Measurements from ENCODE around the gene ADARB2. TPM values are rescaled to one million over a fixed set of nuclear protein-coding genes. Genes with fewer than 3 reads are reported as not detected.

Gene ADARB2
- total and polyA plus RNA-seq, 2 experiments from 2014 or later, result 1.6 to 3.1 TPM

DNA sequence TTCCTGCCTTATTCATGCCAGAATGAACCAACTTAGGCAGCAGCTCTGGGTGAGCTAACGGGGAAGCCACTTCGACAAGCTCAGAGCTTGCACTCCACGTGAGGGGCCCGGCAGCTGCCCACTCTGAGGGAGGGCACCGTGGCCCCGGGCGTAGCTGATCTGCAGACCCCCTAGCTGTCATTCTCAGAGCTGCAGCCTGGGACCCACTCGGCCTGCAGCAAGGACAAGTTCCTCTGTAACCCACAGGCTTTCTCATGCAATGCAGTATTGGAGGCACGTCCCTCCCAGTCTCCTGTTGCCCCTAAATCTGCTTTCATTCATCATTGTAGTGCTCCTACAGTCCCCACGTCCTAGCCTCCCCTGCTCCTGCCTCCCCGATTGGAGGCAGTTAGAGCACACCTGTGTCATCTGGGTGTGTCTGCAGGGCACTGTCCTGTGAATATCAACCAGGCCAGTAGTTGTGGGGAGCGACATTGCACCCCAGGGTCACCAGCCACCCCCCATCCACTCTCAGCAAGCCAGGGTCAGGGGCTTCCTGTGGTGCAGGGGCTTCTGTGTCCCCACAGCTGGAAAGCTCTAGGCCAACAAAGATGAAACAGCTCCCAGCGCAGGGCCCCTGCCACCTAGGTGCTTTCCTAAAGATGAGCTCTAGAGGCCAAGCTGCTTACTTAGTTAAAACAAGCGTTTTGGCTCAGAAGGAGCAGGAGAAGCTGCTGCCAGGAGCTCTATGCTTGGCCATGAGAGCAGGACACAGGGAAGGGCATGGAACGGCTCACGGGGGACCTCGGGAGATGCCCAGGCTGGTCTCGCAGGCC lies 333.6 kb downstream of the ADARB2 start:
- Histone ChIP-seq H3K4me3 (no peak overlapping the region), H3K4me1 (ENCODE audit: low read depth) (peaks cover 25% of the 10 kb centered on the region), H3K27me3 (no peaks in the 10 kb centered on the region), H3K36me3 (no peaks in the 10 kb centered on the region), H3K9me3 (ENCODE audit: low read depth) (no peaks in the 10 kb centered on the region), H3K27ac (no peak overlapping the region)
- TF ChIP-seq, protein P1, sequence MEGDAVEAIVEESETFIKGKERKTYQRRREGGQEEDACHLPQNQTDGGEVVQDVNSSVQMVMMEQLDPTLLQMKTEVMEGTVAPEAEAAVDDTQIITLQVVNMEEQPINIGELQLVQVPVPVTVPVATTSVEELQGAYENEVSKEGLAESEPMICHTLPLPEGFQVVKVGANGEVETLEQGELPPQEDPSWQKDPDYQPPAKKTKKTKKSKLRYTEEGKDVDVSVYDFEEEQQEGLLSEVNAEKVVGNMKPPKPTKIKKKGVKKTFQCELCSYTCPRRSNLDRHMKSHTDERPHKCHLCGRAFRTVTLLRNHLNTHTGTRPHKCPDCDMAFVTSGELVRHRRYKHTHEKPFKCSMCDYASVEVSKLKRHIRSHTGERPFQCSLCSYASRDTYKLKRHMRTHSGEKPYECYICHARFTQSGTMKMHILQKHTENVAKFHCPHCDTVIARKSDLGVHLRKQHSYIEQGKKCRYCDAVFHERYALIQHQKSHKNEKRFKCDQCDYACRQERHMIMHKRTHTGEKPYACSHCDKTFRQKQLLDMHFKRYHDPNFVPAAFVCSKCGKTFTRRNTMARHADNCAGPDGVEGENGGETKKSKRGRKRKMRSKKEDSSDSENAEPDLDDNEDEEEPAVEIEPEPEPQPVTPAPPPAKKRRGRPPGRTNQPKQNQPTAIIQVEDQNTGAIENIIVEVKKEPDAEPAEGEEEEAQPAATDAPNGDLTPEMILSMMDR (IDR thresholded peaks at IDR 0.05; ENCODE audit: low read depth, low read length), result no peak
- DNase-seq (ENCODE audit: low read depth in 1 of 2, low spot score in 1 of 2), result no peak

GRCh38 chr10:1402816-1403507 lies 334.4 kb downstream of the ADARB2 start:
- peaks cover 28% of the 10 kb centered on the region for H3K4me1 ChIP-seq (ENCODE audit: low read depth)
- H3K4me3 ChIP-seq, result no peak overlapping the region
- H3K27ac ChIP-seq, result no peak overlapping the region
- no peaks in the 10 kb centered on the region for H3K9me3 ChIP-seq (ENCODE audit: low read depth)
- no peak for DNase-seq (ENCODE audit: low read depth in 1 of 2, low spot score in 1 of 2)
- TF ChIP-seq, protein P1 (IDR thresholded peaks at IDR 0.05; ENCODE audit: low read depth, low read length), result no peak
- H3K36me3 ChIP-seq, result no peaks in the 10 kb centered on the region
- H3K27me3 ChIP-seq, result no peaks in the 10 kb centered on the region

- Histone ChIP-seq H3K36me3 (no peaks in the 10 kb centered on the region), H3K27me3 (no peaks in the 10 kb centered on the region), H3K9me3 (ENCODE audit: low read depth) (no peaks in the 10 kb centered on the region), H3K4me3 (no peak overlapping the region), H3K27ac (peak overlapping the region; percentile 44), H3K4me1 (ENCODE audit: low read depth) (peaks cover 28% of the 10 kb centered on the region)
- peak in 1 of 2 donors; percentile 73 for DNase-seq (ENCODE audit: low read depth in 1 of 2, low spot score in 1 of 2)
- TF ChIP-seq, protein P1 (IDR thresholded peaks at IDR 0.05; ENCODE audit: low read depth, low read length), result no peak
Observed at GRCh38 chr10:1402016-1402770, 335.1 kb downstream of the ADARB2 start.

GRCh38 chr10:1401071-1401965 lies 336.0 kb downstream of the ADARB2 start:
- Histone ChIP-seq H3K27me3 (no peaks in the 10 kb centered on the region), H3K4me1 (ENCODE audit: low read depth) (peaks cover 28% of the 10 kb centered on the region), H3K36me3 (no peaks in the 10 kb centered on the region), H3K27ac (peak overlapping the region; percentile 44), H3K4me3 (no peak overlapping the region), H3K9me3 (ENCODE audit: low read depth) (no peaks in the 10 kb centered on the region)
- DNase-seq (ENCODE audit: low read depth in 1 of 2, low spot score in 1 of 2), result no peak
- TF ChIP-seq, protein P1 (IDR thresholded peaks at IDR 0.05; ENCODE audit: low read depth, low read length), result no peak
